ENCODE data around the gene SLC1A7.

The SLC1A7 gene

GRCh38 chr1:53139951-53140361 is 2.5 kb downstream of the SLC1A7 start:
- no peak for DNase-seq

GRCh38 chr1:53138991-53139884 is 3.2 kb downstream of the SLC1A7 start:
- no peak for DNase-seq
- in situ Hi-C loops (cut with HindIII; ENCODE audit: low pct_ligation_motif_present, low pct_unique_long_range_greater_than_20kb, low sequenced_read_pairs): no loop called here

More at GRCh38 chr1:53139951-53140361, 2.5 kb downstream of the SLC1A7 start:
- in situ Hi-C loops (cut with HindIII; ENCODE audit: low pct_ligation_motif_present, low pct_unique_long_range_greater_than_20kb, low sequenced_read_pairs): no loop called here

GRCh38 chr1:53137729-53138128 is 4.7 kb downstream of the SLC1A7 start:
- peak; percentile 18 for DNase-seq
- in situ Hi-C loops (cut with HindIII; ENCODE audit: low pct_ligation_motif_present, low pct_unique_long_range_greater_than_20kb, low sequenced_read_pairs): no loop called here

GRCh38 chr1:53135735-53136114 is 6.7 kb downstream of the SLC1A7 start:
- DNase-seq: no peak
- in situ Hi-C loops (cut with HindIII; ENCODE audit: low pct_ligation_motif_present, low pct_unique_long_range_greater_than_20kb, low sequenced_read_pairs): no loop called here

DNA sequence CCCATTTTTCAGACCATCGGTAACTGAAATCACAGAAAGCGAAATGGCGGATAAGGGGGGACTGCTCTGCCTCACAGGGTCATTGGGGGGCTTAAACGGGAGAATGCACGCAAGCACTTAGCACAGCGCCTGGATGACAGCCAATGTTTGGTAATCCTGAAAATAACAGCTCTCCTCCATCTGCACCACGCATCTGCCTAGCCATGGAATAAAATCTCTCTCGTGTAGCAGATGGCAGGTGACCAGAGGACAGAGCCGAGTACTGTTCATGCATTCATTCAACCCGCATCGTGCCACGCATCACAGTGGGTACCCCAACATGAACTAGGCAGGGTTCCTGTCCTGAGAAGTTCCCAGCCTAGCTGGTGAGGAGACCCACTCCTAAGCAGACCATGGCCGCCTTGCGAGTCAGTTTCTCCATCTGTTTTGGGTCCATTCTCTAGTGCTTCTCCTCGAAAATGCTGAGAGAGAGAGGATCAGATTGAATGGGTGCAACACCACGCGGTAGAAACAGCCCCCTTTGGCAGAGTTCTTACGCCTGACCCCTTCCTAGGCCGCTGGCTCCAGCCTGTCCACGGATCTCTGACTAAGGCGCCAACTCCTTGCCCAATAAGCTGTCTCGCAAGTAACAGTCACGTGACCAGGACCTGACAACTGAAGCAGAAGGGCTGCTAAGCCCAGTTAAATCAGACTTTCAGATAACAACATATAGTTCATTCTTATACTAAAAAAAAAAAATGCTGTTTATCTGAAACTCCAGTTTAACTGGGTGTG is 7.3 kb downstream of the SLC1A7 start:
- in situ Hi-C loops (cut with HindIII; ENCODE audit: low pct_ligation_motif_present, low pct_unique_long_range_greater_than_20kb, low sequenced_read_pairs): no loop called here
- DNase-seq: no peak

DNA sequence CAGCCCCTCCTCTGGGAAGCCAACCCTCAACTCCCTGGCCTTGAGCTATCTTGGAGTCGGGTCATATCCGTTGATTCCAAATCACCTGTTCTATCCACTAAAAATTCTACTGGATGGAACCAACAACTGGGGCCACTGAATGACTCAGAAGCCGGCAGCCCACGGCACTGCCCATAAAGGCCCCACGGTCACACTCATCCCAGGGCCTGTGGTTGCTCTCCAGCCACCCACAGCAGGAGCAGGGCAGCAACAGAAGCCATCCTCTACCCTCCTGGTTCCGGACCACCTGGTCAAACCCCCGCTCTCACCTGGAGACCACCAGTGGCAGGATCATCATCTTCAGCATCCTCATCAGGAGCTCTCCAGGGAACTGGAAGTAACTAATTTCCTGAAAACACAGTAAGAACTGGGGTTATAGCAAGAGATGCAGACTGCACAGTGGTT is 8.4 kb downstream of the SLC1A7 start:
- DNase-seq: no peak
- in situ Hi-C loops (cut with HindIII; ENCODE audit: low pct_ligation_motif_present, low pct_unique_long_range_greater_than_20kb, low sequenced_read_pairs): no loop called here

- no peak for DNase-seq
- in situ Hi-C loops (cut with HindIII; ENCODE audit: low pct_ligation_motif_present, low pct_unique_long_range_greater_than_20kb, low sequenced_read_pairs): no loop called here
Observed at GRCh38 chr1:53133261-53134041, 9.0 kb downstream of the SLC1A7 start.

GRCh38 chr1:53132176-53132575 is 10.3 kb downstream of the SLC1A7 start:
- DNase-seq: no peak
- in situ Hi-C loops (cut with HindIII; ENCODE audit: low pct_ligation_motif_present, low pct_unique_long_range_greater_than_20kb, low sequenced_read_pairs): no loop called here

DNA sequence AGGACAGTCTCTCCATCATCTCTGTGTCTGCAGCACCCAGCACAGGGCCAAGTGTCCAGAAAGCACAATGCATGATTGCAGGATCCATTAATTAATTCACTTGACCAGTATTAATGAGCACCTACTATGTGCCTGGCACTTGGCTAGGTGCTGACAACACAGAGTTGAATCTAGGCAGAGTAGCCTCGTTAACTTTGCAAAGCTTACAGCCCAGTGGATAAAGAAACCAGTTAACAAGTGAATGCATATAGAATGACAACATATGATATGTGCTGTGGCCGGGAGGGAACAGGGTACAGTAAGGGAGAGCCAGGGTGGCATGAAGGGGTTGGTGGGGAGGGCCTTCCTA is 10.9 kb downstream of the SLC1A7 start:
- DNase-seq: no peak
- in situ Hi-C loops (cut with HindIII; ENCODE audit: low pct_ligation_motif_present, low pct_unique_long_range_greater_than_20kb, low sequenced_read_pairs): no loop called here

GRCh38 chr1:53130878-53131589 is 11.4 kb downstream of the SLC1A7 start:
- DNase-seq: no peak
- in situ Hi-C loops (cut with HindIII; ENCODE audit: low pct_ligation_motif_present, low pct_unique_long_range_greater_than_20kb, low sequenced_read_pairs): no loop called here

DNA sequence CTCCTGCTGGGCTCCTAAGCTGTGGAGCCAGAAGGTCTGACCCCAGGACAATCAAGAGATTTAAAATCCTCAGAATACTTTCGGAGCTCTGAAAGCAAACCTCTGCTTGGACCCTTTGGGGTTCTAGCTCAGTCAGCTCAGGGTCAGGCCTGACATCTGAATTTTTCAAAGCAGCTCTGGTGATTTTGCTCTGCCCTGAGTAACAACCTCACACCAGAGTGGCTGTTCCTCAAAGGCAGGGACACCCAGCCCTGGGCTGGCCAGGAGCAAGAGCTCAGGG is 11.9 kb downstream of the SLC1A7 start:
- DNase-seq: no peak
- in situ Hi-C loops (cut with HindIII; ENCODE audit: low pct_ligation_motif_present, low pct_unique_long_range_greater_than_20kb, low sequenced_read_pairs): no loop called here

DNA sequence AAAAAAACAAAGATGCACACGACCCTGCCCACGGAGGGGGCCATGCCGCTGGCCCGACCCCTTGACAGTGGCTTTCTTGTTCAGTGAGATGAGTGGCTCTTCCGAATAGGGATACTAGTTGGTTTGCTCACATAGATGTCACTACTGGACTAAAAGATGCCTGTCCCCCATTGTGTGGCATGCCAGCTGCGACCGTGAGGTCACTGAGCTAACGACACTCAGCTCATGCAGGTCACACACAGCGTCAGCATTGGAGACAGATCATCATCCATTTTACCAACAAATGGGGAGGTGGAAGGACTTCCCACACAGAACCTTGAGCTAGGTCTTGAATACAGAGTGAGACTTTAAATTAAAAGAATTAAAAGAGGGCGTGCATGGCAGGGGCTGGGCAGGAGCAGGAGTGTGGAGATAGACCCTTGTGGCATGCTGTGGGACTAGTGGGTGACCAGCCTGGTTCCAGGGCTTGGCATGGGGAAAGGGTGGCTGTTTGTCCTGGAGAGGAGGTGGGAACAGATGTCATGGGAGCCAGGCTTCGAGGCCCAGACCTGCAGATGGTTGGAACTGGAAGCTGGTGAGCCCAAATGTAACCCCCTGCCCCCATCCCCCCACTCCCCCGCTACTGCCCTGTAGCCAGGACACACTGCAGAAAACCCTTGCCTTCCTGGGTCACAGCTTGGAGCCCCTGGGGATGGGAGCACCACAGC is 12.4 kb downstream of the SLC1A7 start:
- in situ Hi-C loops (cut with HindIII; ENCODE audit: low pct_ligation_motif_present, low pct_unique_long_range_greater_than_20kb, low sequenced_read_pairs): no loop called here
- DNase-seq: no peak

- in situ Hi-C loops (cut with HindIII; ENCODE audit: low pct_ligation_motif_present, low pct_unique_long_range_greater_than_20kb, low sequenced_read_pairs): no loop called here
Observed at GRCh38 chr1:53128401-53128800, 14.0 kb downstream of the SLC1A7 start.

DNA sequence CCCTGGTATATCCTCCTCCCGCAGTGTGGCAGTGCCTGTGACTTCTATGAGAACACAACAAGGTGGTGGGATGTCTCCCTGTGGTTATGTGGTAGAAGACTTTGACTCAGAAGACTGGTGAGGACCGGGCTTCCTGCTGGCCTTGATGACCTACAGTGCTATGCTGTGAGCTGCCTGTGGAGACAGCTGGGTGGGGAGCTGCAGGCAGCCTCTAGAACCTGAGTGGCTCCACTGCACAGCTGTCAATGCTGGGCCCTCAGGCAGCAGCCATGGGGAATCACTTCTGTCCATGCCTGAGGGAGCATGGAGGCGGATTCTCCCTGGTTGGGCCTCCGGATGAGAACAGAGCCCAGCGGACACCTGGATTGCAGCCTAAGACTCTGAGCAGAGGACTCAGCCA is 14.9 kb downstream of the SLC1A7 start:
- in situ Hi-C loops (cut with HindIII; ENCODE audit: low pct_ligation_motif_present, low pct_unique_long_range_greater_than_20kb, low sequenced_read_pairs): no loop called here
- no peak for DNase-seq

More at GRCh38 chr1:53128401-53128800, 14.0 kb downstream of the SLC1A7 start:
- DNase-seq: no peak

DNA sequence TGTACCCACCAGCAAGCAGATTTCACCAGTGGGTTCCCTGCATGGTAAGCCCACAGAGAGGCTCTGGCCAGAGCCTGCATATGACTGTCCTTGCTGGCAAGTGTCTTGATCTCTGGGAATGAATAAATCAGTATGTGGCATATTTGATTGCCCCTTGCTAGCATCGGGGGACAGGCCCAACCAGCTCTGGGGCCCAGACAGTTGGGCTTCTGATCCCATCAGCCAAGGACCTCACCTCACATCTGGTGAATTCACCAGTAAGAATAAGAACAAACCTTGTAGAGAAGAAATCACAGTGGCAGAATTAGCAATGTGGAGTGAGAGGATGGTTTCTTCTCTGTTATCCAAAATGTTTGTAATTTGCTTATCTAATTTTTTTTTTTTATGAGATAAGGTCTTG is 15.9 kb downstream of the SLC1A7 start:
- no peak for DNase-seq
- in situ Hi-C loops (cut with HindIII; ENCODE audit: low pct_ligation_motif_present, low pct_unique_long_range_greater_than_20kb, low sequenced_read_pairs): no loop called here

DNA sequence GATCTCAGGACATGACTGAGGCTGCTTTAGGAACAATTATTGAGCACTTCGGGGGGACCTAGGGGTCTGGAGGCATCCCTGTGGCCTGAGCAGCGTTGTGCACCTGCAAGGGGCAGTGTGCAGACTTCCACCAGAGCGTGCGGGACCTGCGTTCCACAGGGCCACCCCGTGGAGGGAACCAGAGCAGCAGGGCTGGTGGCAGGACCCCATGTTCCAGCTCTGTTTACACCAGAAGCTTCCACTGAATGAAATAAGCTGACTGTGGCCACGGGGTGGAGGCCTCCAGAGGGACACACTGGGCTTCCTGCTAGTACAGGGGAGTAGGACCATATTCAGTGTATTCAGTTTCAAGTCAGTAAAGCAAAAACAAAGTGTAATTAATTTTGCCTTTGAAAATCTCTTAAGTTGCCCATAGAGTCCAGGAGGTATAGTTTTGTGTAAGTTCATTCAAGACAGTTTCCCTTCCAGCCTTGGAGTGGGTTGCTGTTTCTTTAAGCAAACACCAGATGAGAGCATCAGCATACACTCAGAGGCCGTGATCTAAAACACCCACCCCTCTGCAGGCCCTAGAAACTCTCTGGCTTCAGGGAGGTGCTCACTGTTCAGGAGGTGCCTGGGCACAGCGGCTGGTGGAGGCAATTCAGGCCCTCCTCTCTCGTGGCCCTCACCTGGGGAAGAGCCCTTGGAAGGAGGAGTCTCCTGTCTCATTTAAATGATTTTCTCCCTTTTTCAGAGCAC is 16.6 kb downstream of the SLC1A7 start:
- in situ Hi-C loops (cut with HindIII; ENCODE audit: low pct_ligation_motif_present, low pct_unique_long_range_greater_than_20kb, low sequenced_read_pairs): no loop called here
- no peak for DNase-seq

- DNase-seq: no peak
- in situ Hi-C loops (cut with HindIII; ENCODE audit: low pct_ligation_motif_present, low pct_unique_long_range_greater_than_20kb, low sequenced_read_pairs): no loop called here
Observed at GRCh38 chr1:53125122-53125521, 17.3 kb downstream of the SLC1A7 start.
